Endodermal cell (in vitro differentiated cells): ENCODE results near the gene FAM163A. TPM values are rescaled to one million over a fixed set of nuclear protein-coding genes. Genes with fewer than 3 reads are reported as not detected.
"Not testable (repeated sequence)": the region's sequence is repeated elsewhere in the genome, so short reads cannot be mapped to it uniquely, and the experiment has no call there.

ENCODE experiments used
- DNase-seq: peaks from one replicate; pipeline ENCODE4 v3.0.0-alpha.2; 2017
- H3K27ac ChIP-seq: 2 replicates; pipeline ENCODE4 v1.5.1; 2013; ENCODE audit warnings: mild to moderate bottlenecking, low read depth, low read length, moderate library complexity
- H3K27me3 ChIP-seq: 2 replicates; pipeline ENCODE4 v1.6.1; 2013; ENCODE audit warnings: mild to moderate bottlenecking, low read length, moderate library complexity; ENCODE audit not compliant: insufficient read depth, control insufficient read depth, poor library complexity, severe bottlenecking
- H3K36me3 ChIP-seq: 2 replicates; pipeline ENCODE4 v1.7.0; 2013; ENCODE audit warnings: mild to moderate bottlenecking, low read length, moderate library complexity; ENCODE audit not compliant: control insufficient read depth, insufficient read depth
- H3K4me1 ChIP-seq: one replicate; pipeline ENCODE4 v1.7.0; 2013; ENCODE audit warnings: low read length; ENCODE audit not compliant: control insufficient read depth, insufficient read depth
- H3K4me3 ChIP-seq: 2 replicates; pipeline ENCODE4 v1.5.1; 2013; ENCODE audit warnings: mild to moderate bottlenecking, low read length, moderate library complexity
- H3K9ac ChIP-seq: 2 replicates; pipeline ENCODE4 v1.6.1; 2013; ENCODE audit warnings: mild to moderate bottlenecking, low read length, moderate library complexity; ENCODE audit not compliant: poor library complexity, severe bottlenecking; ENCODE audit errors: extremely low read depth
- H3K9me3 ChIP-seq: 2 replicates; pipeline ENCODE4 v1.6.1; 2013; ENCODE audit warnings: mild to moderate bottlenecking, low read length, moderate library complexity; ENCODE audit not compliant: control insufficient read depth
- H3K27ac Mint-ChIP-seq: 2 replicates; pipeline ENCODE4 v1.8.0; 2020; ENCODE audit warnings: mixed read lengths
- H3K27me3 Mint-ChIP-seq: 2 replicates; pipeline ENCODE4 v1.8.0; 2021; ENCODE audit warnings: mild to moderate bottlenecking, mixed read lengths; ENCODE audit not compliant: insufficient read depth
- H3K36me3 Mint-ChIP-seq: 2 replicates; pipeline ENCODE4 v1.8.0; 2020; ENCODE audit warnings: low read depth, mixed read lengths
- H3K4me1 Mint-ChIP-seq: 2 replicates; pipeline ENCODE4 v1.8.0; 2020; ENCODE audit warnings: mixed read lengths
- H3K4me3 Mint-ChIP-seq: 2 replicates; pipeline ENCODE4 v1.8.0; 2020; ENCODE audit warnings: mild to moderate bottlenecking, moderate library complexity, mixed read lengths
- H3K9me3 Mint-ChIP-seq: 2 replicates; pipeline ENCODE4 v1.8.0; 2020; ENCODE audit warnings: mild to moderate bottlenecking, mixed read lengths
- CTCF ChIP-seq: fragments of 200-600 bp; sonication (generic); conservative IDR thresholded peaks from 2 replicates; pipeline ENCODE4 v1.5.0; 2021; ENCODE audit warnings: antibody characterized with exemption, mild to moderate bottlenecking
- WGBS, 2 experiments: methylation state at CpG; one replicate each; pipeline versions ENCODE4 v1.1.5 to v1.1.7; 2013; ENCODE audit warnings: missing lambda C conversion rate in 2 of 2, mixed read lengths in 1 of 2; ENCODE audit not compliant: insufficient coverage in 1 of 2, insufficient read length in 1 of 2; 5-methylcytosine and 5-hydroxymethylcytosine counted together
- total RNA-seq, 2 donors: library from RNA; stranded (reverse); fragmentation: NEBNext Ultra II Directional in 1 of 2; extraction: Animal tissue kit (Norgen Biotek cat#: 25700) in 1 of 2; gene quantifications; 2 replicates in 1 of 2; 3 replicates in 1 of 2; pipeline ENCODE4 v1.2.1, GENCODE V29; 2021

FAM163A gene
- total RNA-seq, 2 donors from 2014 or later, result not detected

- WGBS, 2 experiments, result 90 to 94% methylated on average over 5 to 9 of the region's 9 CpGs
- Histone ChIP-seq H3K4me3 (no peak overlapping the region), H3K9me3 (no peaks in the 10 kb centered on the region), H3K4me1 (no peaks in the 10 kb centered on the region), H3K9ac (no peak overlapping the region), H3K27ac (no peak overlapping the region), H3K36me3 (no peaks in the 10 kb centered on the region), H3K27me3 (no peaks in the 10 kb centered on the region)
- Mint-ChIP-seq H3K27me3 (peaks cover 8% of the 10 kb centered on the region), H3K4me1 (peaks cover 14% of the 10 kb centered on the region), H3K36me3 (no peaks in the 10 kb centered on the region), H3K4me3 (no peak overlapping the region), H3K9me3 (no peaks in the 10 kb centered on the region), H3K27ac (no peak overlapping the region)
- TF ChIP-seq CTCF, result no peak
- DNase-seq, result no peak
Observed at GRCh38 chr1:179828554-179829110, 85.5 kb downstream of the FAM163A start.

- DNase-seq, result no peak
- no peak for TF ChIP-seq CTCF
- Mint-ChIP-seq H3K36me3 (peaks cover 4% of the 10 kb centered on the region), H3K9me3 (no peaks in the 10 kb centered on the region), H3K27ac (no peak overlapping the region), H3K4me3 (no peak overlapping the region), H3K4me1 (peaks cover 9% of the 10 kb centered on the region), H3K27me3 (peaks cover 8% of the 10 kb centered on the region)
- WGBS, 2 experiments, result 94 to 100% methylated on average over 2 to 3 of the region's 3 CpGs
- no peak overlapping the region for H3K4me3 ChIP-seq
- H3K9ac ChIP-seq, result no peak overlapping the region
- H3K4me1 ChIP-seq, result no peaks in the 10 kb centered on the region
- H3K27ac ChIP-seq, result no peak overlapping the region
- H3K9me3 ChIP-seq, result no peaks in the 10 kb centered on the region
- no peaks in the 10 kb centered on the region for H3K27me3 ChIP-seq
- H3K36me3 ChIP-seq, result no peaks in the 10 kb centered on the region
Observed at GRCh38 chr1:179831225-179831624, 88.1 kb downstream of the FAM163A start.

GRCh38 chr1:179831852-179832699, 89.0 kb downstream of the FAM163A start:
- TF ChIP-seq CTCF, result no peak
- H3K36me3 Mint-ChIP-seq, result peaks cover 4% of the 10 kb centered on the region
- WGBS, 2 experiments, result 72 to 86% methylated on average over 6 to 9 of the region's 9 CpGs
- Histone ChIP-seq H3K27ac (no peak overlapping the region), H3K9ac (no peak overlapping the region), H3K27me3 (no peaks in the 10 kb centered on the region), H3K9me3 (no peaks in the 10 kb centered on the region), H3K4me1 (no peaks in the 10 kb centered on the region), H3K36me3 (no peaks in the 10 kb centered on the region), H3K4me3 (no peak overlapping the region)
- no peak overlapping the region for H3K27ac Mint-ChIP-seq
- peaks cover 9% of the 10 kb centered on the region for H3K4me1 Mint-ChIP-seq
- H3K27me3 Mint-ChIP-seq, result peaks cover 8% of the 10 kb centered on the region
- H3K4me3 Mint-ChIP-seq, result no peak overlapping the region
- H3K9me3 Mint-ChIP-seq, result no peaks in the 10 kb centered on the region
- peak; percentile 81 for DNase-seq

GRCh38 chr1:179836686-179837445, 93.8 kb downstream of the FAM163A start:
- H3K4me1 ChIP-seq, H3K4me3 Mint-ChIP-seq, H3K9ac ChIP-seq, H3K36me3 ChIP-seq, H3K4me1 Mint-ChIP-seq, H3K9me3 ChIP-seq, H3K36me3 Mint-ChIP-seq, H3K9me3 Mint-ChIP-seq, H3K27ac ChIP-seq, H3K27me3 ChIP-seq, H3K4me3 ChIP-seq, H3K27ac Mint-ChIP-seq, DNase-seq, H3K27me3 Mint-ChIP-seq: not testable (repeated sequence)
- 97 to 98% methylated on average over 11 to 37 of the region's 38 CpGs for WGBS, 2 experiments
